A673 (cell line): Measurements from ENCODE around the gene GADD45A. TPM values are rescaled to one million over a fixed set of nuclear protein-coding genes. Genes with fewer than 3 reads are reported as not detected.

ENCODE experiments used
- BruUV-seq: library from RNA; stranded (reverse); fragments of 400-500 nt; replicated peaks from 2 replicates; lab custom pipeline; 2021; lab: Mats Ljungman, UMichigan
- CTCF ChIA-PET: fragments of 300-600 bp; sonication (Branson Sonifier 250); formaldehyde crosslinking; loops from one replicate; lab custom pipeline; 2022; ENCODE audit warnings: antibody characterized with exemption; lab: Charles Lee
- POLR2A ChIA-PET: fragments of 300-600 bp; sonication (Branson Sonifier 250); formaldehyde crosslinking; loops from one replicate; lab custom pipeline; 2022; ENCODE audit warnings: antibody characterized with exemption; ENCODE audit not compliant: low non-redundant PET; lab: Charles Lee
- DNase-seq: peaks from one replicate; pipeline ENCODE4 v3.0.0-alpha.2; 2015; ENCODE audit warnings: low spot score
- H3K27ac ChIP-seq: fragments of 200-600 bp; sonication (generic); 2 replicates; pipeline ENCODE4 v1.5.1; 2016; ENCODE audit warnings: mixed run types, low read depth, mild to moderate bottlenecking, mixed read lengths, antibody characterized with exemption, low read length; ENCODE audit not compliant: poor library complexity, severe bottlenecking
- H3K27me3 ChIP-seq: fragments of 200-600 bp; sonication (generic); replicated peaks from 2 replicates; pipeline ENCODE4 v1.6.1; 2017; ENCODE audit warnings: mixed run types, low read depth, mild to moderate bottlenecking, mixed read lengths, antibody characterized with exemption, low read length; ENCODE audit not compliant: insufficient read depth, poor library complexity
- H3K36me3 ChIP-seq: fragments of 200-600 bp; sonication (generic); 2 replicates; pipeline ENCODE4 v1.6.1; 2016; ENCODE audit warnings: mixed run types, mild to moderate bottlenecking, mixed read lengths, antibody characterized with exemption, low read length; ENCODE audit not compliant: insufficient read depth, poor library complexity, severe bottlenecking
- H3K4me1 ChIP-seq: fragments of 200-600 bp; sonication (generic); 2 replicates; pipeline ENCODE4 v1.6.1; 2017; ENCODE audit warnings: mixed run types, mild to moderate bottlenecking, mixed read lengths, antibody characterized with exemption, low read length; ENCODE audit not compliant: insufficient read depth, poor library complexity, severe bottlenecking
- H3K4me3 ChIP-seq: fragments of 200-600 bp; sonication (generic); 2 replicates; pipeline ENCODE4 v1.5.1; 2016; ENCODE audit warnings: low read depth, mixed run types, mild to moderate bottlenecking, mixed read lengths, low read length; ENCODE audit not compliant: poor library complexity, severe bottlenecking
- H3K9me3 ChIP-seq: fragments of 200-600 bp; sonication (generic); 2 replicates; pipeline ENCODE4 v1.6.1; 2016; ENCODE audit warnings: mixed run types, low read depth, mild to moderate bottlenecking, mixed read lengths, antibody characterized with exemption, low read length; ENCODE audit not compliant: poor library complexity, severe bottlenecking
- CTCF ChIP-seq: fragments of 300-800, 200-600 bp; sonication (generic); conservative IDR thresholded peaks from 2 replicates; pipeline ENCODE4 v1.5.1; 2017; ENCODE audit warnings: low read depth, mild to moderate bottlenecking, antibody characterized with exemption, low read length, moderate library complexity, mixed read lengths
- EZH2 ChIP-seq: fragments of 200-600 bp; sonication (generic); IDR thresholded peaks from 2 replicates; pipeline ENCODE4 v1.6.1; 2017; ENCODE audit warnings: borderline replicate concordance, low read depth, mild to moderate bottlenecking, mixed read lengths, antibody characterized with exemption, low read length; ENCODE audit not compliant: poor library complexity, severe bottlenecking
- intact Hi-C: fragments of 100-400 bp; cut with micrococcal nuclease; formaldehyde crosslinking; loops from one replicate; pipeline ENCODE4 v1.10.0; 2022; ENCODE audit not compliant: unreplicated experiment
- total RNA-seq: library from RNA; stranded (reverse); gene quantifications from 2 replicates; pipeline ENCODE4 v1.2.3, GENCODE V29; 2021

Gene GADD45A
- total RNA-seq, 1 experiment from 2014 or later: 39.7 TPM

GRCh38 chr1:67666636-67667035, 18.4 kb upstream of the GADD45A start:
- DNase-seq: no peak
- no TSS peak for BruUV-seq
- H3K4me1 ChIP-seq: peaks cover 6% of the 10 kb centered on the region
- ChIA-PET POLR2A (no interaction called here), CTCF (no interaction called here)
- H3K27ac ChIP-seq: no peak overlapping the region
- H3K4me3 ChIP-seq: no peak overlapping the region
- no peaks in the 10 kb centered on the region for H3K27me3 ChIP-seq
- H3K9me3 ChIP-seq: no peaks in the 10 kb centered on the region
- no peaks in the 10 kb centered on the region for H3K36me3 ChIP-seq
- TF ChIP-seq EZH2 (no peak), CTCF (no peak)
- intact Hi-C loops: no loop called here

GRCh38 chr1:67668660-67669059, 16.3 kb upstream of the GADD45A start:
- no peak for TF ChIP-seq EZH2
- TF ChIP-seq CTCF: no peak
- H3K9me3 ChIP-seq: no peaks in the 10 kb centered on the region
- no peaks in the 10 kb centered on the region for H3K36me3 ChIP-seq
- H3K4me1 ChIP-seq: peaks cover 6% of the 10 kb centered on the region
- H3K27ac ChIP-seq: no peak overlapping the region
- ChIA-PET POLR2A (no interaction called here), CTCF (no interaction called here)
- no TSS peak for BruUV-seq
- intact Hi-C loops: no loop called here
- no peak overlapping the region for H3K4me3 ChIP-seq
- no peak for DNase-seq
- H3K27me3 ChIP-seq: no peaks in the 10 kb centered on the region

GRCh38 chr1:67672260-67672803, 12.7 kb upstream of the GADD45A start:
- no peaks in the 10 kb centered on the region for H3K27me3 ChIP-seq
- no peak overlapping the region for H3K4me3 ChIP-seq
- ChIA-PET CTCF (no interaction called here), POLR2A (interaction anchor here (0.6 kb wide), 1 partner anchor 89 kb away, joined by 4 read pairs; no protein-coding TSS in a partner anchor)
- peaks cover 15% of the 10 kb centered on the region for H3K4me1 ChIP-seq
- no TSS peak for BruUV-seq
- intact Hi-C loops: no loop called here
- H3K9me3 ChIP-seq: no peaks in the 10 kb centered on the region
- H3K27ac ChIP-seq: no peak overlapping the region
- no peak for DNase-seq
- no peak for TF ChIP-seq CTCF
- no peak for TF ChIP-seq EZH2
- no peaks in the 10 kb centered on the region for H3K36me3 ChIP-seq
